ENCODE data around the gene SMG7. TPM values are rescaled to one million over a fixed set of nuclear protein-coding genes. Genes with fewer than 3 reads are reported as not detected.

Gene SMG7
- total and polyA plus RNA-seq, 2 donors (not counting 3 experiments of a cell fraction or from before 2014, with no cell fraction given): 25.4 to 47.1 TPM

GRCh38 chr1:183602510-183602909 lies 130.2 kb downstream of the SMG7 start:
- POLR2A ChIA-PET: no interaction called here
- H3K36me3 ChIP-seq (ENCODE audit: control insufficient read depth in 2 of 2, extremely low read depth in 1 of 2, insufficient read depth in 2 of 2, low read length in 2 of 2): no peaks in the 10 kb centered on the region
- no peak overlapping the region for H3K4me2 ChIP-seq (ENCODE audit: insufficient read depth, low read length)
- dilution Hi-C loops (cut with MboI; ENCODE audit: extremely low pct_ligation_motif_present, low sequenced_read_pairs): no loop called here
- no peak overlapping the region for H2AFZ ChIP-seq (ENCODE audit: low read depth, low read length)
- H3K9me1 ChIP-seq (replicated peaks; ENCODE audit: control insufficient read depth, extremely low read depth, insufficient read depth, low read length): no peaks in the 10 kb centered on the region
- intact Hi-C loops (cut with micrococcal nuclease): no loop called here
- no peaks in the 10 kb centered on the region for H3K4me1 ChIP-seq (ENCODE audit: control insufficient read depth, extremely low read depth, insufficient read depth, low read length)
- no peaks in the 10 kb centered on the region for H3K9me3 ChIP-seq (replicated peaks; ENCODE audit: control insufficient read depth, insufficient read depth, low read length)
- no peaks in the 10 kb centered on the region for H3K79me2 ChIP-seq (ENCODE audit: control insufficient read depth, insufficient read depth, low read length)
- FAIRE-seq (no peak), DNase-seq (ENCODE audit: low read depth, low spot score) (no peak)
- TF ChIP-seq EZH2 (IDR thresholded peaks at IDR 0.05; ENCODE audit: borderline replicate concordance, low read depth, low read length, severe bottlenecking) (no peak), GATA2 (IDR thresholded peaks at IDR 0.05; ENCODE audit: insufficient read depth, insufficient read length, low read depth, low read length) (no peak), JUN (IDR thresholded peaks at IDR 0.05; ENCODE audit: borderline replicate concordance, insufficient read depth, insufficient read length, low read depth) (no peak), POLR2AphosphoS5 (IDR thresholded peaks at IDR 0.05; ENCODE audit: insufficient read depth, low read depth, low read length) (no peak), FOS (IDR thresholded peaks at IDR 0.05; ENCODE audit: borderline replicate concordance, insufficient read depth, low read length) (no peak), POLR2A (IDR thresholded peaks at IDR 0.05; ENCODE audit: low read depth, low read length) (no peak), MYC (IDR thresholded peaks at IDR 0.05; ENCODE audit: low read depth, low read length) (no peak), MAX (IDR thresholded peaks at IDR 0.05; ENCODE audit: insufficient read depth, insufficient read length) (no peak), CTCF (IDR thresholded peaks at IDR 0.05; ENCODE audit: extremely low read depth in 1 of 2, insufficient read depth in 1 of 2, low read depth in 1 of 2, low read length in 2 of 2) (no peak)
- no peaks in the 10 kb centered on the region for H3K27me3 ChIP-seq (ENCODE audit: control insufficient read depth in 2 of 2, insufficient read depth in 2 of 2, low read length in 2 of 2)
- CTCF ChIA-PET: no interaction called here
- H4K20me1 ChIP-seq (replicated peaks; ENCODE audit: control insufficient read depth, extremely low read depth, insufficient read depth, low read length): no peaks in the 10 kb centered on the region
- no peak overlapping the region for H3K27ac ChIP-seq (ENCODE audit: insufficient read depth, low read depth, low read length)
- no peak overlapping the region for H3K9ac ChIP-seq (replicated peaks; ENCODE audit: extremely low read depth, insufficient read depth, low read length)
- BruUV-seq (replicated peaks): no TSS peak
- no peak overlapping the region for H3K4me3 ChIP-seq (replicated peaks in 1 of 3; ENCODE audit: insufficient read depth in 1 of 3, low read depth in 1 of 3, low read length in 3 of 3)

Other genes starting within 250 kb of the SMG7 start
- gene NMNAT2, start 54.1 kb upstream of the SMG7 start, total RNA-seq: 0.16 and 0.38 TPM in 2 replicates
- gene NMNAT2, start 54.1 kb upstream of the SMG7 start, polyA plus RNA-seq: 0.13 and 0.28 TPM in 2 replicates
- gene NCF2, start 118.0 kb downstream of the SMG7 start, total RNA-seq: not detected in 2 replicates
- gene NCF2, start 118.0 kb downstream of the SMG7 start, polyA plus RNA-seq: 0.03 TPM in 1 of 2 replicates, not detected in the other
- gene ARPC5, start 163.3 kb downstream of the SMG7 start, total RNA-seq: 185 and 190 TPM in 2 replicates
- gene ARPC5, start 163.3 kb downstream of the SMG7 start, polyA plus RNA-seq: 72.1 and 110 TPM in 2 replicates
- gene APOBEC4, start 180.8 kb downstream of the SMG7 start, total RNA-seq: not detected in 2 replicates
- gene APOBEC4, start 180.8 kb downstream of the SMG7 start, polyA plus RNA-seq: not detected in 2 replicates